GM21528 (cell line): Measurements from ENCODE around the gene NADSYN1.

Experiments
- ATAC-seq: cut with Tn5 transposase; IDR thresholded peaks from one replicate; pipeline ENCODE4 v1.9.1; 2021; ENCODE audit warnings: mild to moderate bottlenecking, moderate library complexity; ENCODE audit not compliant: unreplicated experiment, low FRiP score

NADSYN1 gene

GRCh38 chr11:71472357-71472885, 19.4 kb downstream of the NADSYN1 start:
- ATAC-seq: no peak

- no peak for ATAC-seq
Observed at GRCh38 chr11:71472941-71473792, 20.2 kb downstream of the NADSYN1 start.

- no peak for ATAC-seq
Observed at GRCh38 chr11:71473793-71474080, 20.7 kb downstream of the NADSYN1 start.

- ATAC-seq: no peak
Observed at GRCh38 chr11:71474141-71474770, 21.3 kb downstream of the NADSYN1 start.

GRCh38 chr11:71474771-71475483, 21.9 kb downstream of the NADSYN1 start:
- no peak for ATAC-seq

- no peak for ATAC-seq
Observed at GRCh38 chr11:71476031-71476430, 23.0 kb downstream of the NADSYN1 start.

GRCh38 chr11:71476926-71477640, 24.1 kb downstream of the NADSYN1 start:
- ATAC-seq: no peak

GRCh38 chr11:71477641-71478527, 24.9 kb downstream of the NADSYN1 start:
- ATAC-seq: no peak

GRCh38 chr11:71478528-71478840, 25.5 kb downstream of the NADSYN1 start:
- no peak for ATAC-seq

- no peak for ATAC-seq
Observed at GRCh38 chr11:71481101-71481960, 28.3 kb downstream of the NADSYN1 start.

GRCh38 chr11:71482216-71482615, 29.2 kb downstream of the NADSYN1 start:
- ATAC-seq: no peak

- ATAC-seq: no peak
Observed at GRCh38 chr11:71482746-71483364, 29.9 kb downstream of the NADSYN1 start.

GRCh38 chr11:71483692-71484091, 30.7 kb downstream of the NADSYN1 start:
- no peak for ATAC-seq

GRCh38 chr11:71484248-71485062, 31.5 kb downstream of the NADSYN1 start:
- ATAC-seq: no peak

- no peak for ATAC-seq
Observed at GRCh38 chr11:71485063-71485399, 32.0 kb downstream of the NADSYN1 start.

- no peak for ATAC-seq
Observed at GRCh38 chr11:71485466-71485865, 32.5 kb downstream of the NADSYN1 start.

- ATAC-seq: no peak
Observed at GRCh38 chr11:71486320-71486719, 33.3 kb downstream of the NADSYN1 start.
